OCI-LY7 (cell line): ENCODE results near the gene MLLT10. TPM values are rescaled to one million over a fixed set of nuclear protein-coding genes. Genes with fewer than 3 reads are reported as not detected.

ENCODE experiments used
- BruUV-seq: library from RNA; stranded (reverse); fragments of 400-500 nt; replicated peaks from 2 replicates; lab custom pipeline; 2021; lab: Mats Ljungman, UMichigan
- CTCF ChIA-PET: fragments of 300-600 bp; sonication (Branson Sonifier 250); formaldehyde crosslinking; loops from one replicate; lab custom pipeline; 2022; ENCODE audit warnings: antibody characterized with exemption; ENCODE audit not compliant: unreplicated experiment; lab: Charles Lee
- POLR2A ChIA-PET: fragments of 300-600 bp; sonication (Branson Sonifier 250); formaldehyde crosslinking; loops from one replicate; lab custom pipeline; 2022; ENCODE audit warnings: antibody characterized with exemption; lab: Charles Lee
- DNase-seq: peaks from one replicate; pipeline ENCODE4 v3.0.0-alpha.2; 2015; ENCODE audit warnings: low spot score
- H2AFZ ChIP-seq: fragments of 200-600 bp; sonication (generic), shearing (Covaris generic); 2 replicates; pipeline ENCODE4 v1.6.1; 2014; ENCODE audit warnings: mild to moderate bottlenecking, antibody characterized with exemption, low read length, moderate library complexity
- H3K27ac ChIP-seq: fragments of 200-600 bp; sonication (generic); 2 replicates; pipeline ENCODE4 v1.5.1; 2014; ENCODE audit warnings: mixed run types, low read depth, mild to moderate bottlenecking, moderate library complexity, low read length, inconsistent platforms; ENCODE audit not compliant: poor library complexity, severe bottlenecking
- H3K36me3 ChIP-seq: fragments of 200-600 bp; sonication (generic); 2 replicates; pipeline ENCODE4 v1.6.1; 2014; ENCODE audit warnings: mild to moderate bottlenecking, antibody characterized with exemption, low read length, moderate library complexity, mixed read lengths; ENCODE audit not compliant: insufficient read depth
- H3K4me1 ChIP-seq: fragments of 200-600 bp; sonication (generic); 2 replicates; pipeline ENCODE4 v1.5.1; 2014; ENCODE audit warnings: mild to moderate bottlenecking, low read length; ENCODE audit not compliant: insufficient read depth, poor library complexity, severe bottlenecking
- H3K4me2 ChIP-seq: fragments of 200-600 bp; sonication (generic); 2 replicates; pipeline ENCODE4 v1.6.1; 2014; ENCODE audit warnings: mild to moderate bottlenecking, low read length
- H3K4me3 ChIP-seq: fragments of 200-600 bp; sonication (generic); 2 replicates; pipeline ENCODE4 v1.5.1; 2014; ENCODE audit warnings: mild to moderate bottlenecking, low read depth, low read length; ENCODE audit not compliant: poor library complexity, severe bottlenecking
- H3K79me2 ChIP-seq: fragments of 200-600 bp; sonication (generic); 2 replicates; pipeline ENCODE4 v1.6.1; 2016; ENCODE audit warnings: low read depth, mild to moderate bottlenecking, low read length, moderate library complexity, mixed read lengths; ENCODE audit not compliant: insufficient read depth
- H3K9me2 ChIP-seq: fragments of 200-600 bp; sonication (generic); 2 replicates; pipeline ENCODE4 v1.6.1; 2016; ENCODE audit warnings: mild to moderate bottlenecking, low read length, mixed read lengths; ENCODE audit not compliant: insufficient read depth
- H3K9me3 ChIP-seq: fragments of 200-600 bp; sonication (generic); 2 replicates; pipeline ENCODE4 v1.6.1; 2014; ENCODE audit warnings: mild to moderate bottlenecking, mixed run types, low read length, mixed read lengths
- H4K20me1 ChIP-seq: fragments of 200-600 bp; sonication (generic); 2 replicates; pipeline ENCODE4 v1.6.1; 2014; ENCODE audit warnings: mild to moderate bottlenecking, antibody characterized with exemption, low read length, moderate library complexity, mixed read lengths; ENCODE audit not compliant: insufficient read depth
- EZH2phosphoT487 ChIP-seq: fragments of 200-600 bp; sonication (generic); IDR thresholded peaks from 2 replicates; pipeline ENCODE4 v1.6.1; 2018; ENCODE audit warnings: low read depth, borderline replicate concordance, mild to moderate bottlenecking, mixed run types, antibody characterized with exemption, low read length, moderate library complexity, mixed read lengths
- intact Hi-C: fragments of 100-400 bp; cut with micrococcal nuclease; formaldehyde crosslinking; loops from one replicate; pipeline ENCODE4 v1.10.0; 2022; ENCODE audit not compliant: unreplicated experiment
- total RNA-seq, 2 experiments: library from RNA; depleted of rRNA in 1 of 2; stranded (reverse); fragments of >200 nt in 1 of 2; shearing (Covaris generic) in 1 of 2; gene quantifications; 2 replicates each; pipeline ENCODE4 v1.2.3, GENCODE V29; 2014 to 2022
- TF ChIP-seq, protein P1 (sequence below): fragments of 200-600 bp; sonication (generic); conservative IDR thresholded peaks from 2 replicates; pipeline ENCODE4 v1.5.1; 2014; ENCODE audit warnings: mild to moderate bottlenecking, antibody characterized with exemption, low read length, moderate library complexity, mixed read lengths

Gene MLLT10
- total RNA-seq, 2 experiments from 2014 or later: 68.4 to 74.0 TPM

DNA sequence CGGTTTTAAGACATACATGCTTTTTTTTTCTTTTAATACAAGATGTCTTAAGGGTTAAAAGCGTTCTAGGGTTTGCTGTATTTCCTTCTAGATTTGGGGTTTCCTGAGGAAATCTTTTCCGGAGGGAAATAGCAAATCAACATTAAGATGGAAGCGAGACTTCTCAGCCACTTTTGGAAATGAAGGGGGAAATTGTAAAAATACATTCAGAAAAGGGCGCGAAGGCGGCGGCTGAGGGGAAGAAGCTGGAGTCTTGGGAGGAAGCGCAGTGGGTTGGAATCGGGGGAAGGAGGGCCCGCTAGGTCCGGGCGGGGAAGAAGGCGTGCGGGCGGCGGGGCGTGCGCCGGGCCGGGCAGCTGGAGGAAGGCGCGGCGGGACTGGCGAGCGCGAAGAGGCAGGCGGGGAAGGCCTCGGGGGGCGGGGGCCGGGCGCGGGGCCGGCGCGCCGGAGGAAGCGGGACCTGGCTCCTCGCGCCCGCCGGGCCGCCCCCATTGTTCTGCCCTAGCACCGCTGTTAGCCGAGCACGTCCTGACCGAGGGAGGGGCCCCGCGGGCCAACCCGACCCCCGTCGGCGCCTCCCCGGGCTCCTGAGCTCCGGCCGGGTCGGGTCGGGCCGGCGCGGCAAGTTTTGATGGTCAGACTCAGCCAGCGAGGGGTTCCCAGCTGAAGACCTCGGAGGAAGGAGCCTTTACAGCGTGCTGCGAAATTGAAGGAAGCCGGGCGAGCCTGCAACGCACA, 7.0 kb upstream of the MLLT10 start:
- no peak; the same call in none of the 2 replicates for TF ChIP-seq EZH2phosphoT487
- TF ChIP-seq, protein P1, sequence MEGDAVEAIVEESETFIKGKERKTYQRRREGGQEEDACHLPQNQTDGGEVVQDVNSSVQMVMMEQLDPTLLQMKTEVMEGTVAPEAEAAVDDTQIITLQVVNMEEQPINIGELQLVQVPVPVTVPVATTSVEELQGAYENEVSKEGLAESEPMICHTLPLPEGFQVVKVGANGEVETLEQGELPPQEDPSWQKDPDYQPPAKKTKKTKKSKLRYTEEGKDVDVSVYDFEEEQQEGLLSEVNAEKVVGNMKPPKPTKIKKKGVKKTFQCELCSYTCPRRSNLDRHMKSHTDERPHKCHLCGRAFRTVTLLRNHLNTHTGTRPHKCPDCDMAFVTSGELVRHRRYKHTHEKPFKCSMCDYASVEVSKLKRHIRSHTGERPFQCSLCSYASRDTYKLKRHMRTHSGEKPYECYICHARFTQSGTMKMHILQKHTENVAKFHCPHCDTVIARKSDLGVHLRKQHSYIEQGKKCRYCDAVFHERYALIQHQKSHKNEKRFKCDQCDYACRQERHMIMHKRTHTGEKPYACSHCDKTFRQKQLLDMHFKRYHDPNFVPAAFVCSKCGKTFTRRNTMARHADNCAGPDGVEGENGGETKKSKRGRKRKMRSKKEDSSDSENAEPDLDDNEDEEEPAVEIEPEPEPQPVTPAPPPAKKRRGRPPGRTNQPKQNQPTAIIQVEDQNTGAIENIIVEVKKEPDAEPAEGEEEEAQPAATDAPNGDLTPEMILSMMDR: no peak
- Histone ChIP-seq H4K20me1 (no peaks in the 10 kb centered on the region), H3K4me1 (peaks cover 26% of the 10 kb centered on the region), H3K79me2 (no peaks in the 10 kb centered on the region), H3K27ac (no peak overlapping the region), H3K4me2 (peak overlapping the region; percentile 81), H3K4me3 (peak overlapping the region; percentile 65), H3K9me3 (no peaks in the 10 kb centered on the region), H3K9me2 (no peaks in the 10 kb centered on the region), H2AFZ (peak overlapping the region; percentile 97), H3K36me3 (no peaks in the 10 kb centered on the region)
- intact Hi-C loops: no loop called here
- no peak for DNase-seq
- POLR2A ChIA-PET: no interaction called here
- CTCF ChIA-PET: no interaction called here
- BruUV-seq: no TSS peak

DNA sequence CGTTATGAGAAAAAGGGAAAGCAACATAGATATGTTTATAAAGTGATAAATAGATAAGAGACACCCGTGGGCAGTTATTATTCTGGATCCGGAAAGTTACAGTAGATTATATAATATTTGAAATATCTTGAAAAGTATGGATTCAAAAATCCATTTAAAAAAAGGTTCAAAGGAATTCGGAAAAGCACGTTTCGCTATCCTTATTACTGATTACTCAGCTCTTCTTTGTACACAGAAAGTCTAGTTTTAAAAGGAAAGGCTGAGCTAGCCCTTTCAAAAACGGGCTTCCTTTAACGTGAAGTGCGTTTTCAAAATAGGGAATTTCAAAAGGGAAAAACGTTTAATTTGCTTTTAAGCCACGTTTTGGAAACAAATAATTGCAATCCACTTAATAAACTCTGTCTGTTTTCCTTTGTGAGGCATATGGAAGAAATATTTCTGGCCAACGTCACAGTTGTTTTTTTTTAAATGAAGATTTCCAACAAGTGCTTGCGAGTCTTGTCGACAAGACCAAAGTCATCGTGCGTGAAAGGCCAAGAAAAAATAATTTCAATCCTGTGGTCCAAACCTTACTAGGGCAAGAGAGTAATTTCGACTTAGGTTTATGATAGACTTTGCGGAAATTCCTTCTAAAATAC, 6.3 kb upstream of the MLLT10 start:
- no peak for DNase-seq
- no peaks in the 10 kb centered on the region for H3K9me3 ChIP-seq
- H3K4me2 ChIP-seq: peak overlapping the region; percentile 81
- H3K27ac ChIP-seq: no peak overlapping the region
- no peaks in the 10 kb centered on the region for H3K36me3 ChIP-seq
- no peaks in the 10 kb centered on the region for H4K20me1 ChIP-seq
- peak overlapping the region; percentile 65 for H3K4me3 ChIP-seq
- H2AFZ ChIP-seq: no peak overlapping the region; the same call in 1 of the 2 replicates
- H3K4me1 ChIP-seq: peaks cover 29% of the 10 kb centered on the region
- ChIA-PET CTCF (no interaction called here), POLR2A (no interaction called here)
- intact Hi-C loops: no loop called here
- no peaks in the 10 kb centered on the region for H3K9me2 ChIP-seq
- no peaks in the 10 kb centered on the region for H3K79me2 ChIP-seq
- TF ChIP-seq, protein P1: no peak
- TF ChIP-seq EZH2phosphoT487: peak; percentile 96
- no TSS peak for BruUV-seq
